Inferior parietal cortex (tissue), 1 donor: ENCODE measurements around the gene FBXL5.

Source experiments
- DNase-seq: peaks from one replicate; pipeline ENCODE4 v3.0.0-alpha.2; 2016; ENCODE audit errors: extremely low spot score

FBXL5 gene, protein sequence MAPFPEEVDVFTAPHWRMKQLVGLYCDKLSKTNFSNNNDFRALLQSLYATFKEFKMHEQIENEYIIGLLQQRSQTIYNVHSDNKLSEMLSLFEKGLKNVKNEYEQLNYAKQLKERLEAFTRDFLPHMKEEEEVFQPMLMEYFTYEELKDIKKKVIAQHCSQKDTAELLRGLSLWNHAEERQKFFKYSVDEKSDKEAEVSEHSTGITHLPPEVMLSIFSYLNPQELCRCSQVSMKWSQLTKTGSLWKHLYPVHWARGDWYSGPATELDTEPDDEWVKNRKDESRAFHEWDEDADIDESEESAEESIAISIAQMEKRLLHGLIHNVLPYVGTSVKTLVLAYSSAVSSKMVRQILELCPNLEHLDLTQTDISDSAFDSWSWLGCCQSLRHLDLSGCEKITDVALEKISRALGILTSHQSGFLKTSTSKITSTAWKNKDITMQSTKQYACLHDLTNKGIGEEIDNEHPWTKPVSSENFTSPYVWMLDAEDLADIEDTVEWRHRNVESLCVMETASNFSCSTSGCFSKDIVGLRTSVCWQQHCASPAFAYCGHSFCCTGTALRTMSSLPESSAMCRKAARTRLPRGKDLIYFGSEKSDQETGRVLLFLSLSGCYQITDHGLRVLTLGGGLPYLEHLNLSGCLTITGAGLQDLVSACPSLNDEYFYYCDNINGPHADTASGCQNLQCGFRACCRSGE

DNA sequence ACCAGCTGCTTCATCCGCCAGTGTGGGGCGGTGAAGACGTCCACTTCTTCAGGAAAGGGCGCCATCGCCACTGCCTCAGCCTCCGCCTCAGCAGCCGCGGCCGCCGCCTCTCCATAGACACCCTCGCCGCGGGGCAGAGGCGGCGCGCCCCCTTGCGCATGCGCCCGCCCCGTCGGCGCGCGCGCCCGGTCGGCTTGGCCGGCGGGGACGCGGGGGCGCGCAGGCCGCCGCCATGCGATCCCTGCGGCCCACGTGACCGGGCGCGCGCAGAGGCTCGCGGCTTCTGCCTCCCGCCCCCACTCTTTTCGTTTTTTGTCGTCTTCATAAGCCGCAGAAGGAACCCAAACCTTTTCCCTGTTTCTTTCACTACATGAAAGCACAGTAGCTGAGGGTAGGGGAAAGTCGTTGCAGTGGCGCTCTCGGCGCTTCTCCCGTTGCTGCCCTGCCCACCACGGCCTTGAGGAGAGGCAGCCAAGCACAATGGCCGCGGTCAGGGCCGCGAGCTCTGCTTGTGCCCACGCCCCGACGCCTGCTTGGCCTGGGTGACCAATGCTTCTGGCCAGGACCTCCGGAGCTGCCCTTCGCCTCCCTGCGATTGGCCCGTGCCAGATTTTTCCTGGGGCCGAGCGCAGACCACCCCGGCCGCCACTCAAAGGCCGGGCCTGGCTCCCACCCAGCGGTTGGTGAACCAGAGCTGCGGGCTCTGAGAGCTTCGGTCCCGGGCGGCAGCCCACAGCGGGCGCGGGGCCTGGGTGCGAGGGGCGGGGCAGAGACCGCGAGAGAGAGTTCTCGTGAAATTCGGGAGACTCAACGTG, at the start of gene FBXL5:
FBXL5 (minus strand) TSS at position 135 of the 815 bp plus-strand sequence; CDS start at position 65, 70 bp downstream.
- DNase-seq = peak; percentile 81

DNA sequence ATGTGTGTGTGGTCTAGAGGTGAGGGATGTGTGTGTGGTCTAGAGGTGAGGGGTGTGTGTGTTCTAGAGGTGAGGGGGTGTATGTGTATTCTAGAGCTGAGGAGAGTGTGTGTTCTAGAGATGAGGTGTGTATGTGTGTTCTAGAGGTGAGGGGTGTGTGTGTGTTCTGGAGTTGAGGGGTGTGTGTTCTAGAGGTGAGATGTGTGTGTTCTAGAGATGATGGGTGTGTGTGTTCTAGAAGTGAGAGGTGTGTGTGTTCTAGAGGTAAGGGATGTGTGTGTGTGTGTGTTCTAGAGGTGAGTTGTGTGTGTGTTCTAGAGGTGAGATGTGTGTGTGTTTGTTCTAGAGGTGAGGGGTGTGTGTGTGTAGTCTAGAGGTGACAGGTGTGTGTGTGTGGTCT, 49.0 kb upstream of the FBXL5 start:
- no peak for DNase-seq

DNA sequence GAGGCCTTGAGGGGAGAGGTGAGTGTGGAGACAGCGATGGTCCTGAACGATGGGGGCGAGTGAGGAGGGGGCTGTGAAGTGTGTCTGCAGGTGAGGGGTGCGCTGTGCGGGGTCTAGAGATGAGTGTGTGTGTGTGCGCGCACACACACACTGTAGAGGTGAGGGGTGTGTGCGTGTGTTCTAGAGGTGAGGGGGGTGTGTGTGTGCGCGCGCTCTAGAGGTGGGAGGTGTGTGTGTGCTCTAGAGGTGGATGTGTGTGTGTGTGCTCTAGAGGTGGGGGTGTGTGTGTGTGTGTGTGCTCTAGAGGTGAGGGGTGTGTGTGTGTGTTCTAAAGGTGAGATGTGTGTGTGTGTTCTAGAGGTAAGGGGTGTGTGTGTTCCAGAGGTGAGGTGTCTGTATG, 48.3 kb upstream of the FBXL5 start:
- no peak for DNase-seq

DNA sequence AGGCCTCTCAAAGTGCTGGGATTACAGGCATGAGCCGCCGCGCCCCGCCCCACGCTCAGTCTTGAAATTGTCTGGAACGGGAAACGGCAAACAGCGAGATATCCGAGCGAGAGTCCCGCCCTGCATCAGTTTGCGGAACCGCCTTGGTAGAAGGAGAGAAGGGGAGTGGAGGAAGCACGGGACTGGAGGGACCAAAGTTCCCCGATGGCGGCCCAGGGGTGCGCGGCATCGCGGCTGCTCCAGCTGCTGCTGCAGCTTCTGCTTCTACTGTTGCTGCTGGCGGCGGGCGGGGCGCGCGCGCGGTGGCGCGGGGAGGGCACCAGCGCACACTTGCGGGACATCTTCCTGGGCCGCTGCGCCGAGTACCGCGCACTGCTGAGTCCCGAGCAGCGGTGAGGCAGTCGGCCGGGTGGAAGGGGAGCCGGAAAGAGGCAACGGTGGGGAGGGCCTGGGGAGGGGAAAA, 47.8 kb upstream of the FBXL5 start, which contains the start of gene BST1:
BST1 (plus strand) TSS at position 125 of the 463 bp plus-strand sequence; CDS start at position 205, 80 bp downstream.
- DNase-seq = no peak

DNA sequence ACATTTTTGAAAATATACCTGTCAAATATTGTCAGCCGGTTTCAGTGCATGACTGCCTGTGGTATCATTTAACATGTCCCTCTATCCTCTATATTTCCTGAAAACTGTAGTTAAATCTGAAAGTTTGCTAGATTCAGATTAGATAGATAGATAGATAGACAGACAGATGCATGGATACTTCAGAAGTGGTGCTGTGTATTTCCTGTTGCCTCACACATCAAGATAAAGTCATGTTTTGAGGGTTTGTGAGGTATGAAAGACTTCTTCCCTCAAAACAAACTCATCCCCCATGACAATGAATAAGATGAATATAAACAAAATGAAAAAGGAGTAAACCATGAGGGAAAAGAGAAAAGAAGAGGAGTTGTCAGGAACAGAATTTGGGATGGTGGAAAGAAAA, 41.7 kb upstream of the FBXL5 start:
- no peak for DNase-seq

DNA sequence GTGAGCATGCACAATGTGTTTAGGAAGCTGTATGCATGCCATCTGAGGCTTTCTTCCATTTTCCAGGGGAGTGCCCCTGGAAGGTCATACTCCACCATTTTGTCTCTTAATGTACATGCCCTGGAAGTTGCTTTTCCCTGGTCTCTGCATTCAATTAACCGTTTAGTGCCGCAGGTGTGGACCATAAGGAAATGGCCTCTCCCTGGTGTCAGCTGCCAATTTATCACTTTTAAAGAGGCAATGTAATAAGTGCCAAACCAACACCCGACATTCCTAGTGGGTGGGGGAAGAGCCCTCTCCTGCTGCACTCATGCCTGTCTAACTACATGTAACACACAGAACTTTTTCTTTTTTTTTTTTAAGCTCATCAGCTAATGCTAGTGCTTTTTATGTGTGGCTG, 40.6 kb upstream of the FBXL5 start:
- DNase-seq = no peak

DNA sequence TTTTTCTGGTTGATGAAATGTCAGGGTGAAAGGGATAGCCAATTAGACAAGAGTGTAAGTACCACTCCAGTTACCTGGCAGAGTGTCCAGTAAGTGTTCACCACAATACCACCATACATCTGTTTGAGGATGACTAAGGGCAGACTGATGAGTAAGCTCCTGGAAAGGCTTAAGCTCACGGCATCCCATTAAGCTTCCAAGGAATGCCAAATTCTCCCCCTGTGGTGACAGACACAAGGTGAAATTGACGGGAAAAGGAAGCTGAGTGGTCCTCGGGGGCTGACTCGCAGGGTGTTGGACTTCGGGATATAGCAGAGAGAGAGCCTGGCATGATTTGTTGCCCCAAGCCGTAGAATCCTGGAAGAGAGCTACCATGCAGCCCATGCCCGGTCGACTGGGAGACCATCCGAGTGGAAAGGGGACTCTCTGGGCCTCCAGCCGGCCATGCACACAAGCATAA, 40.1 kb upstream of the FBXL5 start:
- DNase-seq = no peak

DNA sequence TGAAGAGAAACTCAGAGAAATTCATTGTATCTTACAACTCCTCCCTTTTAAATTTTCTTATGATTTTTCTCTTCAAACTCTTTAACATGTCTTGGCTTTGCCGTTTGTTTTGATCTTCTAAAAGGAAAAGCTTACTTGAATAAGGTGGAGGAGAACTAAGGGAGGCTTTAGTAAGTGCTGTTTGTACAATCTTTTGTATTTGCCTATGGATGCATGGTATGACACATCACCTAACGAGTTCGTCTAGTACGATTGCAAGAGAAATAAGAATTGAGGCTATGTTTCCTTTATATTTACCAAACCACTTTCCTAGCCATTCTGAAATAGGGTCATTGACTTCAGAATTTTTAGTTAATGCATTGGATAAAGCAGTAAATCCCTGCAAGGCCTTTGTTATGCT, 39.3 kb upstream of the FBXL5 start:
- DNase-seq = no peak

DNA sequence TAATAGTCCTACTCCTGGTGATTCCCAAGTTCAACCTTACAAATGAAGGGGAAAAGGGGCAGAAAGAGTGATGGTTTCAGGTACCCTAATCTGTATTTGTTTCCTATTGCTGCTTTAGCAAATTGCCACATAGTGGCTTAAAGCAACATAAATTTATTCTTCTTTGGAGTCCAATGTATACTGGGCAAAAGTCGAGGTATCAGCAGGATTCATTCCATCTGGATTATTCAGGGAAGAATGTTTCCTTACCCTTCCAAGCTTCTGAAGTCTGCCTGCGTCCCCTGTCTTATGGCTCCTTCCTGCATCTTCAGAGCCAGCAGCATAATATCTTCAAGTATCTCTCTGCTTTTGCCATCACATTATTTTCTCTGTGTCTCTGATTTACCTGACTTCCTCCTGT, 37.4 kb upstream of the FBXL5 start:
- DNase-seq = no peak

DNA sequence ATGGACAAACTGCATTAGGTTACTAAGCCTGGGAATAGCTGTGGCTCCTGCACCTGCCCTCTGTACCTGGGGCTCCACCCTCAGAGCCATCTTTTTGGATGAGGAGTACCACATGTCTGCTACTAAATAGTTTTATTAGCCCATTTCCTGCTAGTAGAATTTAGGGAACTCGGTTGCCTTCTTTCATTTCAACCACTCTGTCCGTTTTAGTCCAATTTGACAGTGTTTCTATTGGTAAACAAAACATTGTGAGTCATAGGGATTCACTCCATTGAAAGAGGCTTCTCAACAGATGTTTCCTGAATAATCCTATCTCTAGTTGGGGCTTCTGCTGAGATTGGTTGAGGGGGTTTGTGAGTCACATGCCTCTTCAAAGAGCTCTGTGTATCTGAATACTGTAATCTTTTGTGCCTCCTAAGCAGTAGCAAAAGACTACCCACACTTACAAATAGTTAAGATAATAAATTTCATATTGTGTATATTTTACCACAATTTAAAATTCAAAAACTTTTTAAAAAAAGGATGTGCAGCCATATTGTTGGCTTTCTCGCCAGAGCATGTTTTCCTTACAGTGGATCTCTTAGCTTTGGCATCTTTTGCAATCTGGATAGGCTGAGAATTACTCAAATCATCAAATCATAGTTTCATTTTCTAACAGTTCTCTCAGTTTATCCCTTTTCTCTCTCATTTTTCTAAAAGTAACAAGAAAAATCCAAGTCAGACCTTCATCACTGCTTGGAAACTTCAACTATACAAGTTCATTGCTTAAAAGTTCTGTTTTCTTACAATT, 36.4 kb upstream of the FBXL5 start:
- peak; percentile 20 for DNase-seq

DNA sequence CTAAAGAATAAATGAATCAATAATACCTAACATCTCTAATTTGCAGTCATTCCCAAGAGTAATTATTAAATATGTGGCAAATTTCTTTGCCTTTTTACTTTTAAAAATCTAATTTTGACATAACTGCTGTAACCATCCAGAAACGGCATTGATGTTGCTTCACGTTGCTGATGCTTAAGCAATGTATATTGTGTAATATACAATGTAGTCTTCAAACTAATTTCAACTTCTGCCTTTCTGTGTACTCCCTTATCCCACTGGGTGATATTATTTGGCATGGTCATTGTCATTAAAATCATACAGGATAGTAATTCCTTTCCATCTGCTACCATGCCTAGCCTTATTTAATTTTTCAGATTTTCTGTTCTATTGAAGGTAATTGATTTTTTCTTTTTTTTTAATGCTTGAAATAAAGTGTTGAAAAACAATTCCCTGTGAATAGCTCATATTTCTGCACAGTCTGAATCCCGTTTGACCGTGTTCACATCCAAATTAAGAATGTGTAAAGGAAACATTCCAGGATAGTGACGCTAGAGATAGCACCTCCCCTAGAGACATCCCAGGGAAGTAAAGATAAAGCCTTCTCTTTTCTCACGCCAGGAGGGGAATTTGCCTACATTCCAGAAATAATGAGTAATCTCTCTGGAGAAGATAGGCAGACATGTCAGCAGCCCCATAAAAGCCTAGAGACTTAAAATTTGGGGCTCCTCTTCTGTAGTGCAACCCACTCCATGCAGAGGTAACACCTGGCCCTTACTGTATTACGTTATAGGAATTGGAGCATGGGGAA, 35.1 kb upstream of the FBXL5 start:
- DNase-seq = no peak

DNA sequence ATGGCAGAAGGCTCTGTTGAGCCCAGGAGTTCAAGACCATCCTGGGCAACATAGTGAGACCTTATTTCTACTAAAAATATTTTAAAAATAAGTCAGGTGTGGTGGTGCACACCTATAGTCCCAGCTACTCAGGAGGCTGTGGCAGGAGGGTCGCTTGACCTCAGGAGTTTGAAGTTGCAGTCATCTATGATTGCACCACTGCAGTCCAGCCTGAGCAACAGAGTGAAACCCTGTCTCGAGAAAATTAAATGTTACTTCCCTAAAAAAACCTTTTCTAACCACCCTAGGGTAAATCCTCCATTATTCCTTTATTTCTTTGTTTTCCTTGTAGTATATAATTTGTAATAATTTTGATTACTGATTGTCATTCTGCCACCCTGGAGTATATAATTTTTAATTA, 34.4 kb upstream of the FBXL5 start:
- no peak for DNase-seq

DNA sequence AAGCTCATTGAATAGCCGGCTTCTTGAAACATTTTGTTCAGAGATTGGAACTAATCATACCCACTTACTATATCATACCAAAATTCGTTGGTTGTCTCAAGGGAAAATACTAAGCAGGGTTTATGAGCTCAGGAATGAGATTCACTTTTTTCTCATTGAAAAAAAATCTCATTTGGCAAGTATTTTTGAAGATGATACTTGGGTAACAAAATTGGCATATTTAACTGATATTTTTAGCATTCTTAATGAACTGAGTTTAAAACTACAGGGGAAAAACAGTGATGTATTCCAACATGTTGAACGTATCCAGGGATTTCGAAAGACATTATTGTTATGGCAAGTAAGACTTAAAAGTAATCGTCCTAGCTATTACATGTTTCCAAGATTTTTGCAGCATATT, 32.9 kb upstream of the FBXL5 start:
- no peak for DNase-seq

DNA sequence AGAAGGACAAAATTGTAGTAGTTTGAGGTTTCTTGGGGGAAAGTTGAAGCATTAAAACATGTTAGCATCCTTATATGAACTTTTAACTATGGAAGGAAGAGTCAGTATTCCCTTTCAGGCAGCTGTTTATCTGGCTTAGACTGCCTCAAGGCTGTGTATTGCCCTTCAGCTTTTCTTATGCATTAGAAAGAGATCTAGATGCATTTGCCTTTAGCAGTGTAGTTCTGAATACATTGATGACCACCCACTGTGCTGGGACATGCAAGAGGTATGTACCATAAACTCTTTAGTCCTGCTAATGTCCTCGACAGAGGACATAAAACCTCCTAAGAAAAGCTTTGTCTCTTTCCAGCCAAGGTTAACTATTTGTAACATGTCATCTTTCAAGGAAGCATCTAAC, 29.3 kb upstream of the FBXL5 start:
- DNase-seq = no peak

DNA sequence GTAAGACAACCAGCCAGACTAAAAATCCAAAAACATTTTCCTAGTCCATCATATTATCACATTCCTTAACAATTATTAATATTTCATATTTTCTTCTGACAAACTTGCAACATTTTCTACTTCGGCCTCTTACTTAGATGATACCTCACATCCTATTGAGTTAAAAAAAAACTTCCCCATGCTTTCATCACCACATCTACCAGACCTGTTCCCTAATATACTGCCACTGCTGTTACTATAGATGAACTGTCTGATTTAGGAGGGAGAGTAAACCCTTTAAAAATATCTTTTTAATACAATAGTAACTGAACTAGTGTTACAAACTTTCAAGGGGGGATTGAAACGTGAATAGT, 28.0 kb upstream of the FBXL5 start:
- DNase-seq = no peak

DNA sequence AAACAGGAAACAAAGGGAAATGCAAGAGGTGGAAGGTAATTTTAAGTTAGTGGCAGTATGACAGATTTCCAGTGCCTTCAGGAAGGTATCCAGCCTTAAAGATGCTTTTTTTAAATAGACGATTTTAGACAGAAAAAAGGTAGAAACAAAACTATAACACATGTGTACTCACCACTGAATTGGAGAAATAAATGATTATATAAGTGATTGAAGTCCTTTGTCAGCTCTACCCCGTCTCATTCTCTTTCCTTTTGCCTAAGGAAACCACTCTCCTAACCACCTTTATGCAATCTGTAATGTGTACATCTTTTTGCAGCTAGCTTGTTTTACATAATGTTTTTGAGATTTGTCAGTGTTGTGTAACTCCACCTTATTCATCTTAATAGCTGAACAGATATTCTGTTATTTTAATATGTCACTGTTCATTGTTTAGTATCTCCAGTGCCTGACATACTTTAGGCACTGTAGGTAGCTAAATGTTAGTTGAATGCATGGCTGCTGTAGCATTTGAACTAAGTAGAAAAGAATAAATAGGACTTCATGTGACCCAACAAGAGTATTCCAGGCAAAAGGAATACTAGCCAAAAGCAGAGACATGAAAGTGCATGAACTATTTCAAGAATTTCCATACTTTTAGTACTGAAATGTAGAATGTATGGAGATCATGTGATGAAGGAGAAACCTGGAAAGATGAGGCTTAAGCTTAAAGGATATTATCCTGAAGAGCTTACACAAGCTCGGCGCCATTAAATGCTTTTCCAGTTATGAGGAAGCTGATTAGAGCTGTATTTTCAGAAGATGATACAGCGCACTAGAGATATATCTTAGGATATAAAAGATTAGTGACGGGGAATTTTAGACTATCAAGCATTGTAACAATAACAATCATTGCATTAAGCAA, 27.3 kb upstream of the FBXL5 start:
- DNase-seq = peak; percentile 50

DNA sequence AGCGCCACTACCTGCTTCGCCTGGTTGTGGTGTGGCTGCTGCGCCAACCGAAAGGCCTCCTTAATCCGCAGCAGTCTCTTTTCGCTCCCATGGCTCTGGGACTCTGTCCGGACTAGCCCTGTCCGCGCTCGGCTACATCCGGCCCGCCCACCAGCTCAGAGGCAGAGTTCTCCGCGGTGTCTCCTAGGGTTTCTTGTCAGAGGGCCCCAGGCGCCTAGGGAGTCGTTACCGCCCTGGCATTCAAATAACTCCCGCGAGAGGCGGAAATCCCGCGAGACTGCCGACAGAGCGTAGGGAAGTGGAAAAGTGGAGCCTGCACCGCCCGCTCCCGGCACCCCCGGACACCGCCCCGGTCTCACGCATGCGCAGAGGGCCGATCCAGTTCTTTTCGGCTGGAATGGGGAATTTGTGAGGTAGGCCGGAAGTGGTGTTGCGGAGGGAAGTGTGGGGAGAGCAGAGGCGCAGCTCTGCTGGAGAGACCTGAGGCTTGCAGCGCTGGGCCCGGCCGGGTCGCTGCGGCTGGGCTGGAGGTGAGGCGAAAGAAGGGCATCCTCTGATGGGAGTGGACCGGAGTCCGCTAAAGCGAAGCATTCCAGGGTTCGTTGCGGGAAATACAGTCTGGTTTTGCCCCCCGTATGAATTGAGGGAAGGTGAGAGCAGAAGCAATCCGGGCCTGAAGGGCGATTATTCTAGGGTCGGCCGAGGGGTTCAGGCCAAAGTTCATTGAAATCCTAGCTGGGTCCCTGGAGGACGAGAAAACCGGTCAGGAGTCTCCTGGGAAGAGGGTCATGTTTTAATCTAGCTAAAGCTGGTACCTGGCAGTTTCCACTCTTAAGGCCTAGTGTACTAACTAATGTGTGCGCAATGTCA, 26.4 kb upstream of the FBXL5 start, which contains the start of gene FAM200B:
FAM200B (plus strand) TSS at position 456 of the 870 bp plus-strand sequence. CDS start 5,151 bp downstream, outside the sequence.
- DNase-seq = peak; percentile 99

DNA sequence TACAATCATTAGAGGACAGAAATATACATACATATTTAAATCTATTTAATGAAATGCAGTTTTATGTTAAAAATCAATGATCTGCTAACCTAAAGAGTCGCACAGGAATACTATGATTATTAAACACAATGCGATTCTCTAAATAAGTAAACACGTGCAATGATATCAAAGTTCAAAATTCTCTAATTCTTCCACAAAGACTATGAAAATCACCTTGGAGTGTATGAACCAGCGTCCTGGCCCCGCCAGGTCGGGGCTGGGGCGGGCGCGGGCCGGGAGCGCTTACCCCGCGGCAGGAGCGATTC, 25.9 kb upstream of the FBXL5 start:
- DNase-seq = no peak
